Left ventricle myocardium superior (tissue), 1 donor: ENCODE data around the gene NLGN1. TPM values are rescaled to one million over a fixed set of nuclear protein-coding genes. Genes with fewer than 3 reads are reported as not detected.

Experiments used
- ATAC-seq: fragments of 200-7000 bp; cut with Tn5 transposase; one replicate; pipeline ENCODE4 v1.9.1; 2020; ENCODE audit warnings: mild to moderate bottlenecking, moderate library complexity
- DNase-seq: peaks from one replicate; pipeline ENCODE4 v3.0.0-alpha.2; 2020
- intact Hi-C: fragments of 100-400 bp; cut with micrococcal nuclease; formaldehyde crosslinking; loops from one replicate; pipeline ENCODE4 v1.11.0; 2022
- total RNA-seq: library from RNA; stranded (reverse); fragmentation: NEBNext Ultra II Directional; extraction: Animal tissue kit (Norgen Biotek cat#: 25700); gene quantifications from one replicate; pipeline ENCODE4 v1.2.1, GENCODE V29; 2021
- donor health status: DM: no; HTN: yes; CAD: no; lungs with severe emphysema.

The NLGN1 gene
- total RNA-seq, 1 donor from 2014 or later: 10.5 TPM

- DNase-seq (no peak), ATAC-seq (no peak)
- intact Hi-C loops: no loop called here
Observed at GRCh38 chr3:173614522-173614921, 217.0 kb downstream of the NLGN1 start.

GRCh38 chr3:173615661-173616060 is 218.1 kb downstream of the NLGN1 start:
- no peak for ATAC-seq
- no peak for DNase-seq

GRCh38 chr3:173617490-173617889 is 219.9 kb downstream of the NLGN1 start:
- intact Hi-C loops: no loop called here
- peak; percentile 93 for ATAC-seq
- peak; percentile 75 for DNase-seq

More at GRCh38 chr3:173615661-173616060, 218.1 kb downstream of the NLGN1 start:
- intact Hi-C loops: no loop called here

GRCh38 chr3:173618148-173618547 is 220.6 kb downstream of the NLGN1 start:
- peak; percentile 29 for ATAC-seq
- no peak for DNase-seq
- intact Hi-C loops: no loop called here

GRCh38 chr3:173618703-173619102 is 221.2 kb downstream of the NLGN1 start:
- ATAC-seq (peak; percentile 92), DNase-seq (peak; percentile 31)
- intact Hi-C loops: no loop called here

GRCh38 chr3:173622166-173622565 is 224.6 kb downstream of the NLGN1 start:
- no peak for DNase-seq
- intact Hi-C loops: no loop called here
- ATAC-seq: no peak

- ATAC-seq (no peak), DNase-seq (no peak)
- intact Hi-C loops: no loop called here
Observed at GRCh38 chr3:173624086-173624485, 226.5 kb downstream of the NLGN1 start.

GRCh38 chr3:173630849-173631248 is 233.3 kb downstream of the NLGN1 start:
- no peak for DNase-seq
- no peak for ATAC-seq

GRCh38 chr3:173632945-173633344 is 235.4 kb downstream of the NLGN1 start:
- intact Hi-C loops: no loop called here
- DNase-seq (no peak), ATAC-seq (no peak)

More at GRCh38 chr3:173630849-173631248, 233.3 kb downstream of the NLGN1 start:
- intact Hi-C loops: no loop called here

- DNase-seq (no peak), ATAC-seq (no peak)
- intact Hi-C loops: no loop called here
Observed at GRCh38 chr3:173635826-173636225, 238.3 kb downstream of the NLGN1 start.

GRCh38 chr3:173639098-173639497 is 241.6 kb downstream of the NLGN1 start:
- DNase-seq (no peak), ATAC-seq (peak; percentile 56)
- intact Hi-C loops: no loop called here

GRCh38 chr3:173641696-173642095 is 244.2 kb downstream of the NLGN1 start:
- intact Hi-C loops: no loop called here
- ATAC-seq (no peak), DNase-seq (no peak)

- ATAC-seq: no peak
- no peak for DNase-seq
- intact Hi-C loops: no loop called here
Observed at GRCh38 chr3:173644086-173645082, 246.8 kb downstream of the NLGN1 start.

- ATAC-seq (no peak), DNase-seq (no peak)
- intact Hi-C loops: no loop called here
Observed at GRCh38 chr3:173650596-173650995, 253.1 kb downstream of the NLGN1 start.

- intact Hi-C loops: no loop called here
- ATAC-seq (no peak), DNase-seq (no peak)
Observed at GRCh38 chr3:173652093-173652492, 254.5 kb downstream of the NLGN1 start.

- intact Hi-C loops: no loop called here
- ATAC-seq (no peak), DNase-seq (no peak)
Observed at GRCh38 chr3:173653781-173654180, 256.2 kb downstream of the NLGN1 start.

GRCh38 chr3:173659972-173660371 is 262.4 kb downstream of the NLGN1 start:
- DNase-seq (no peak), ATAC-seq (peak; percentile 91)
- intact Hi-C loops: no loop called here

- DNase-seq (no peak), ATAC-seq (peak; percentile 85)
- intact Hi-C loops: no loop called here
Observed at GRCh38 chr3:173660645-173661299, 263.2 kb downstream of the NLGN1 start.

GRCh38 chr3:173663696-173664111 is 266.2 kb downstream of the NLGN1 start:
- DNase-seq (no peak), ATAC-seq (no peak)
- intact Hi-C loops: no loop called here

GRCh38 chr3:173676094-173676493 is 278.6 kb downstream of the NLGN1 start:
- intact Hi-C loops: no loop called here
- ATAC-seq: peak; percentile 45
- no peak for DNase-seq
